GM21723 (cell line): ENCODE measurements around the gene DYNLT2B.
A peak's percentile ranks its signal among the peaks of the same experiment; 100 is the strongest.
"Not testable (repeated sequence)": the region's sequence is repeated elsewhere in the genome, so short reads cannot be mapped to it uniquely, and the experiment has no call there.

Experiments
- ATAC-seq: cut with Tn5 transposase; IDR thresholded peaks from one replicate; pipeline ENCODE4 v1.9.1; 2021; ENCODE audit warnings: mild to moderate bottlenecking, moderate library complexity; ENCODE audit not compliant: unreplicated experiment

The DYNLT2B gene

GRCh38 chr3:196327405-196327804, 9.4 kb upstream of the DYNLT2B start:
- ATAC-seq: no peak

- ATAC-seq: no peak
Observed at GRCh38 chr3:196326936-196327335, 8.9 kb upstream of the DYNLT2B start.

GRCh38 chr3:196323691-196324090, 5.7 kb upstream of the DYNLT2B start:
- no peak for ATAC-seq

- ATAC-seq: no peak
Observed at GRCh38 chr3:196323016-196323415, 5.0 kb upstream of the DYNLT2B start.

GRCh38 chr3:196321162-196321561, 3.1 kb upstream of the DYNLT2B start:
- no peak for ATAC-seq

GRCh38 chr3:196320137-196320536, 2.1 kb upstream of the DYNLT2B start:
- no peak for ATAC-seq

GRCh38 chr3:196316799-196317686, 997 bp downstream of the DYNLT2B start:
- ATAC-seq: not testable (repeated sequence)

GRCh38 chr3:196315821-196316220, 2.2 kb downstream of the DYNLT2B start:
- ATAC-seq: no peak

- ATAC-seq: no peak
Observed at GRCh38 chr3:196314597-196314996, 3.4 kb downstream of the DYNLT2B start.

GRCh38 chr3:196314086-196314485, 4.0 kb downstream of the DYNLT2B start:
- not testable (repeated sequence) for ATAC-seq

GRCh38 chr3:196302960-196303359, 15.1 kb downstream of the DYNLT2B start:
- not testable (repeated sequence) for ATAC-seq

GRCh38 chr3:196302551-196302950, 15.5 kb downstream of the DYNLT2B start:
- ATAC-seq: not testable (repeated sequence)

- no peak for ATAC-seq
Observed at GRCh38 chr3:196298521-196298920, 19.5 kb downstream of the DYNLT2B start.

- peak; percentile 34 for ATAC-seq
Observed at GRCh38 chr3:196292286-196292923, 25.6 kb downstream of the DYNLT2B start.

- no peak for ATAC-seq
Observed at GRCh38 chr3:196288141-196288460, 29.9 kb downstream of the DYNLT2B start.

- ATAC-seq: peak; percentile 84
Observed at GRCh38 chr3:196287440-196288140, 30.4 kb downstream of the DYNLT2B start, which contains the start of gene PCYT1A. TSS of gene PCYT1A (minus strand) at chr3:196287726. CDS start at chr3:196270531, 17,195 bp downstream.

- no peak for ATAC-seq
Observed at GRCh38 chr3:196287090-196287439, 31.0 kb downstream of the DYNLT2B start.

GRCh38 chr3:196284396-196284795, 33.6 kb downstream of the DYNLT2B start:
- ATAC-seq: no peak

- no peak for ATAC-seq
Observed at GRCh38 chr3:196281962-196282361, 36.1 kb downstream of the DYNLT2B start.

GRCh38 chr3:196280689-196281440, 37.2 kb downstream of the DYNLT2B start:
- peak; percentile 73 for ATAC-seq

GRCh38 chr3:196275126-196275525, 42.9 kb downstream of the DYNLT2B start:
- ATAC-seq: no peak
